HG03103 (cell line): ENCODE results near the gene C9orf57.
"Not testable (repeated sequence)": the region's sequence is repeated elsewhere in the genome, so short reads cannot be mapped to it uniquely, and the experiment has no call there.

Experiments
- ATAC-seq: cut with Tn5 transposase; IDR thresholded peaks from one replicate; pipeline ENCODE4 v1.9.1; 2021; ENCODE audit warnings: low read depth; ENCODE audit not compliant: unreplicated experiment

C9orf57 gene

GRCh38 chr9:72029986-72030385 is 30.4 kb downstream of the C9orf57 start:
- no peak for ATAC-seq

GRCh38 chr9:72025906-72026305 is 34.5 kb downstream of the C9orf57 start:
- no peak for ATAC-seq

- no peak for ATAC-seq
These were observed 36.8 kb downstream of the C9orf57 start for GRCh38 chr9:72023596-72023995.

GRCh38 chr9:72022841-72023240 is 37.6 kb downstream of the C9orf57 start:
- ATAC-seq = no peak

- ATAC-seq = no peak
These were observed 47.1 kb downstream of the C9orf57 start for GRCh38 chr9:72013292-72013760.

- ATAC-seq = no peak
These were observed 47.8 kb downstream of the C9orf57 start for GRCh38 chr9:72012646-72013045.

GRCh38 chr9:72007726-72008125 is 52.7 kb downstream of the C9orf57 start:
- ATAC-seq = not testable (repeated sequence)

GRCh38 chr9:72006501-72006900 is 53.9 kb downstream of the C9orf57 start:
- no peak for ATAC-seq

- ATAC-seq = no peak
These were observed 55.0 kb downstream of the C9orf57 start for GRCh38 chr9:72005451-72005850.
